Subcutaneous abdominal adipose tissue (tissue), 5 donors: ENCODE results near the gene DVL3.

ENCODE experiments used
- H3K27ac ChIP-seq: one replicate; pipeline ENCODE4 v1.7.0; 2013; ENCODE audit warnings: low read depth, mild to moderate bottlenecking, inconsistent platforms, low read length, moderate library complexity
- H3K27me3 ChIP-seq, 5 donors: one replicate each; pipeline ENCODE4 v1.7.0; 2013; ENCODE audit warnings: low read length in 5 of 5, inconsistent platforms in 1 of 5; ENCODE audit not compliant: control insufficient read depth in 5 of 5, insufficient read depth in 4 of 5
- H3K36me3 ChIP-seq, 5 donors: one replicate each; pipeline ENCODE4 v1.7.0; 2013; ENCODE audit warnings: low read length in 5 of 5; ENCODE audit not compliant: control insufficient read depth in 5 of 5, insufficient read depth in 5 of 5
- H3K4me1 ChIP-seq, 5 donors: one replicate each; pipeline ENCODE4 v1.7.0; 2013; ENCODE audit warnings: low read length in 5 of 5, mild to moderate bottlenecking in 3 of 5, moderate library complexity in 1 of 5; ENCODE audit not compliant: control insufficient read depth in 5 of 5, insufficient read depth in 5 of 5
- H3K4me3 ChIP-seq, 5 donors: one replicate each; pipeline ENCODE4 v1.7.0; 2013; ENCODE audit warnings: low read length in 5 of 5, low read depth in 1 of 5
- H3K9ac ChIP-seq, 5 donors: one replicate each; pipeline ENCODE4 v1.7.0; 2013; ENCODE audit warnings: low read length in 5 of 5, mild to moderate bottlenecking in 4 of 5, moderate library complexity in 3 of 5
- H3K9me3 ChIP-seq, 5 donors: one replicate each; pipeline ENCODE4 v1.7.0; 2013; ENCODE audit warnings: low read length in 5 of 5; ENCODE audit not compliant: control insufficient read depth in 5 of 5
- donor health status: healthy.
- donor health status: healthy.
- donor health status: healthy.
- donor health status: healthy.
- donor health status: healthy.

DVL3 gene

GRCh38 chr3:184184546-184185230 is 29.5 kb downstream of the DVL3 start:
- Histone ChIP-seq H3K9me3 (no peaks in the 10 kb centered on the region), H3K27ac (peak overlapping the region; percentile 97), H3K27me3 (no peaks in the 10 kb centered on the region), H3K36me3 (peaks cover 8 to 72% (median 63%) of the 10 kb centered on the region in 5 donors), H3K4me1 (peaks cover 3 to 38% (median 24%) of the 10 kb centered on the region in 5 donors), H3K9ac (peak overlapping the region in 3 of 5 donors; percentile 62 to 78 (median 72)), H3K4me3 (no peak overlapping the region)

GRCh38 chr3:184185461-184186183 is 30.4 kb downstream of the DVL3 start:
- peaks cover 3 to 38% (median 24%) of the 10 kb centered on the region in 5 donors for H3K4me1 ChIP-seq
- peak overlapping the region; percentile 97 for H3K27ac ChIP-seq
- peaks cover 16 to 72% (median 64%) of the 10 kb centered on the region in 5 donors for H3K36me3 ChIP-seq
- H3K27me3 ChIP-seq: no peaks in the 10 kb centered on the region
- H3K9me3 ChIP-seq: no peaks in the 10 kb centered on the region
- H3K9ac ChIP-seq: peak overlapping the region; percentile 68 to 94 (median 78)
- peak overlapping the region; percentile 83 to 96 (median 93) for H3K4me3 ChIP-seq

GRCh38 chr3:184186184-184186901 is 31.2 kb downstream of the DVL3 start, which contains the start of gene ABCF3:
Gene ABCF3 (plus strand): TSS chr3:184186199. CDS start chr3:184186208, 9 bp downstream.
- H3K9me3 ChIP-seq: no peaks in the 10 kb centered on the region
- peak within 1 kb of the TSS; percentile 71 to 94 (median 78) for H3K9ac ChIP-seq
- peaks cover 19 to 72% (median 62%) of the 10 kb centered on the region in 5 donors for H3K36me3 ChIP-seq
- H3K4me1 ChIP-seq: peaks cover 3 to 38% (median 24%) of the 10 kb centered on the region in 5 donors
- peak within 1 kb of the TSS; percentile 83 to 96 (median 93) for H3K4me3 ChIP-seq
- peak within 1 kb of the TSS; percentile 97 for H3K27ac ChIP-seq
- H3K27me3 ChIP-seq: no peaks in the 10 kb centered on the region

GRCh38 chr3:184186902-184187207 is 31.7 kb downstream of the DVL3 start:
- Histone ChIP-seq H3K4me3 (peak overlapping the region; percentile 83 to 96 (median 93)), H3K36me3 (peaks cover 21 to 72% (median 61%) of the 10 kb centered on the region in 5 donors), H3K27ac (peak overlapping the region; percentile 72), H3K4me1 (peaks cover 3 to 38% (median 24%) of the 10 kb centered on the region in 5 donors), H3K9ac (peak overlapping the region; percentile 71 to 94 (median 76)), H3K9me3 (no peaks in the 10 kb centered on the region), H3K27me3 (no peaks in the 10 kb centered on the region)

GRCh38 chr3:184188080-184188479 is 32.9 kb downstream of the DVL3 start:
- no peak overlapping the region for H3K9ac ChIP-seq
- no peaks in the 10 kb centered on the region for H3K9me3 ChIP-seq
- H3K4me3 ChIP-seq: no peak overlapping the region
- peaks cover 3 to 38% (median 24%) of the 10 kb centered on the region in 5 donors for H3K4me1 ChIP-seq
- no peaks in the 10 kb centered on the region for H3K27me3 ChIP-seq
- no peak overlapping the region for H3K27ac ChIP-seq
- H3K36me3 ChIP-seq: peaks cover 18 to 72% (median 60%) of the 10 kb centered on the region in 5 donors

GRCh38 chr3:184189421-184189820 is 34.2 kb downstream of the DVL3 start:
- Histone ChIP-seq H3K9me3 (no peaks in the 10 kb centered on the region), H3K4me1 (peaks cover 3 to 38% (median 24%) of the 10 kb centered on the region in 5 donors), H3K27ac (no peak overlapping the region), H3K9ac (no peak overlapping the region), H3K36me3 (peaks cover 18 to 72% (median 62%) of the 10 kb centered on the region in 5 donors), H3K27me3 (no peaks in the 10 kb centered on the region), H3K4me3 (no peak overlapping the region)

GRCh38 chr3:184192889-184193288 is 37.7 kb downstream of the DVL3 start:
- H3K4me1 ChIP-seq: peaks cover 0 to 10% (median 3%) of the 10 kb centered on the region in 5 donors
- H3K9ac ChIP-seq: no peak overlapping the region
- H3K36me3 ChIP-seq: peaks cover 18 to 87% (median 83%) of the 10 kb centered on the region in 5 donors
- no peak overlapping the region for H3K27ac ChIP-seq
- H3K9me3 ChIP-seq: no peaks in the 10 kb centered on the region
- H3K4me3 ChIP-seq: no peak overlapping the region
- no peaks in the 10 kb centered on the region for H3K27me3 ChIP-seq

GRCh38 chr3:184193991-184194539 is 38.9 kb downstream of the DVL3 start:
- no peaks in the 10 kb centered on the region for H3K4me1 ChIP-seq
- H3K9me3 ChIP-seq: no peaks in the 10 kb centered on the region
- H3K9ac ChIP-seq: no peak overlapping the region
- H3K27ac ChIP-seq: no peak overlapping the region
- peaks cover 18 to 76% (median 72%) of the 10 kb centered on the region in 5 donors for H3K36me3 ChIP-seq
- no peaks in the 10 kb centered on the region for H3K27me3 ChIP-seq
- no peak overlapping the region for H3K4me3 ChIP-seq

GRCh38 chr3:184196536-184196935 is 41.4 kb downstream of the DVL3 start:
- peaks cover 5 to 51% (median 48%) of the 10 kb centered on the region in 5 donors for H3K36me3 ChIP-seq

More at GRCh38 chr3:184196536-184196935, 41.4 kb downstream of the DVL3 start:
- Histone ChIP-seq H3K27me3 (no peaks in the 10 kb centered on the region), H3K27ac (no peak overlapping the region), H3K9ac (no peak overlapping the region), H3K4me3 (no peak overlapping the region), H3K9me3 (no peaks in the 10 kb centered on the region), H3K4me1 (no peaks in the 10 kb centered on the region)
